ENCODE data around the gene LSS.
"Not testable (repeated sequence)": the region's sequence is repeated elsewhere in the genome, so short reads cannot be mapped to it uniquely, and the experiment has no call there.

LSS gene

GRCh38 chr21:46144464-46145070 lies 84.0 kb downstream of the LSS start:
- no peak overlapping the region for H2AFZ ChIP-seq (ENCODE audit: low read length)
- TF ChIP-seq EZH2 (optimal IDR thresholded peaks at IDR 0.05; ENCODE audit: low read depth, low read length) = no peak
- no peak for TF ChIP-seq CTCF (IDR thresholded peaks at IDR 0.05; ENCODE audit: low read length)
- TF ChIP-seq EZH2phosphoT487 (IDR thresholded peaks at IDR 0.05; ENCODE audit: low read length) = no peak
- H3K79me2 ChIP-seq (ENCODE audit: low read length) = no peaks in the 10 kb centered on the region
- H3K4me3 ChIP-seq (ENCODE audit: low read length) = no peak overlapping the region
- no peaks in the 10 kb centered on the region for H3K9me2 ChIP-seq (replicated peaks; ENCODE audit: insufficient read depth, low read length)
- H3K27ac ChIP-seq (ENCODE audit: low read length) = no peak overlapping the region
- no peaks in the 10 kb centered on the region for H3K4me1 ChIP-seq (ENCODE audit: low read length)
- no peaks in the 10 kb centered on the region for H4K20me1 ChIP-seq (ENCODE audit: insufficient read depth, low read length)
- no peak for DNase-seq
- no peak overlapping the region for H3K4me2 ChIP-seq (ENCODE audit: low read depth, low read length)
- H3K9ac ChIP-seq (ENCODE audit: low read length) = no peak overlapping the region
- H3K27me3 ChIP-seq (replicated peaks; ENCODE audit: insufficient read depth, low read length) = peaks cover 47% of the 10 kb centered on the region
- H3F3A ChIP-seq (ENCODE audit: insufficient read depth, low read length) = no peaks in the 10 kb centered on the region
- H3K36me3 ChIP-seq (replicated peaks; ENCODE audit: insufficient read depth, low read length) = no peaks in the 10 kb centered on the region
- no peaks in the 10 kb centered on the region for H3K9me3 ChIP-seq (replicated peaks; ENCODE audit: insufficient read depth, low read length)

DNA sequence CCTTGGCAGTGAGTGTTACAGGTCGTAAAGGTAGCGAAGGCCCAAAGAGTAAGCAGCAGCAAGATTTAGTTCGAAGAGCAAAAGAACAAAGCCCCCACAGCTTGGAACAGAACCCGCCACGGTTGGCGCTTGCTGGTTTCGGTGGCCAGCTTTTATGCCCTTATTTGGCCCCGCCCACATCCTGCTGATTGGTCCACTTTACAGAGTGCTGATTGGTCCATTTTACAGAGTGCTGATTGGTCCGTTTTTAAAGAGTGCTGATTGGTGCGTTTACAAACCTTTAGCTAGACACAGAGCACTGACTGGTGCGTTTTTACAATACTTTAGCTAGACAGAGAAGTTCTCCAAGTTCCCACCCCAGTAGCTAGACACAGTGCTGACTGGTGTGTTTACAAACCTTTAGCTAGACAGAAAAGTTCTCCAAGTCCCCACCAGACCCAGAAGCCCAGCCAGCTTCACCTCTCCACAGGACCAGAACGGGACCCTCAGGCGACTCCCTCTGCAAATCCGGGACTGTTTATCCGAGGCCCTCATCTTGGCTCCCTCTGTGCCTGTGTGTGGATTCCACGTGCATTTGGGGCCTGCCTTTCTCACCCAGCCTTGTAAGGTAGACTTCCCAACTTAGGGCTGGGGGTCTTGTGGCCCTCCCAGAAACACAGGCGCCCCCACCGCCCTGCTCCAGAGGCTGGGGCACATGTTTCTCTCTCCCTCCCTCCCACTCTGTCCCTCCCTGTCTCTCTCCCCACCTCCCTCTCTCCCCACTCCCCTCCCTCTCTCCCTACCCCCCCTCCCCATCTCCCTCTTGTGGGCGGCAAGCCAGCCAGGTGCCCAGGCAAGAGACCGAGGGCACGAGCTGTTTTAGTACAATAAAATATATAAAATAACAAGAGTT lies 85.7 kb downstream of the LSS start:
- Histone ChIP-seq H2AFZ (ENCODE audit: low read length) (no peak overlapping the region), H3K36me3 (replicated peaks; ENCODE audit: insufficient read depth, low read length) (no peaks in the 10 kb centered on the region), H3K9ac (ENCODE audit: low read length) (no peak overlapping the region), H3K27ac (ENCODE audit: low read length) (no peak overlapping the region), H3K4me1 (ENCODE audit: low read length) (no peaks in the 10 kb centered on the region), H3K79me2 (ENCODE audit: low read length) (no peaks in the 10 kb centered on the region), H3K4me2 (ENCODE audit: low read depth, low read length) (no peak overlapping the region), H3K27me3 (replicated peaks; ENCODE audit: insufficient read depth, low read length) (peaks cover 47% of the 10 kb centered on the region), H3K4me3 (ENCODE audit: low read length) (no peak overlapping the region), H3K9me3 (replicated peaks; ENCODE audit: insufficient read depth, low read length) (no peaks in the 10 kb centered on the region), H3K9me2 (replicated peaks; ENCODE audit: insufficient read depth, low read length) (no peaks in the 10 kb centered on the region), H4K20me1 (ENCODE audit: insufficient read depth, low read length) (no peaks in the 10 kb centered on the region), H3F3A (ENCODE audit: insufficient read depth, low read length) (no peaks in the 10 kb centered on the region)
- TF ChIP-seq EZH2phosphoT487 (IDR thresholded peaks at IDR 0.05; ENCODE audit: low read length) (no peak), EZH2 (optimal IDR thresholded peaks at IDR 0.05; ENCODE audit: low read depth, low read length) (no peak), CTCF (IDR thresholded peaks at IDR 0.05; ENCODE audit: low read length) (no peak)
- DNase-seq = no peak

DNA sequence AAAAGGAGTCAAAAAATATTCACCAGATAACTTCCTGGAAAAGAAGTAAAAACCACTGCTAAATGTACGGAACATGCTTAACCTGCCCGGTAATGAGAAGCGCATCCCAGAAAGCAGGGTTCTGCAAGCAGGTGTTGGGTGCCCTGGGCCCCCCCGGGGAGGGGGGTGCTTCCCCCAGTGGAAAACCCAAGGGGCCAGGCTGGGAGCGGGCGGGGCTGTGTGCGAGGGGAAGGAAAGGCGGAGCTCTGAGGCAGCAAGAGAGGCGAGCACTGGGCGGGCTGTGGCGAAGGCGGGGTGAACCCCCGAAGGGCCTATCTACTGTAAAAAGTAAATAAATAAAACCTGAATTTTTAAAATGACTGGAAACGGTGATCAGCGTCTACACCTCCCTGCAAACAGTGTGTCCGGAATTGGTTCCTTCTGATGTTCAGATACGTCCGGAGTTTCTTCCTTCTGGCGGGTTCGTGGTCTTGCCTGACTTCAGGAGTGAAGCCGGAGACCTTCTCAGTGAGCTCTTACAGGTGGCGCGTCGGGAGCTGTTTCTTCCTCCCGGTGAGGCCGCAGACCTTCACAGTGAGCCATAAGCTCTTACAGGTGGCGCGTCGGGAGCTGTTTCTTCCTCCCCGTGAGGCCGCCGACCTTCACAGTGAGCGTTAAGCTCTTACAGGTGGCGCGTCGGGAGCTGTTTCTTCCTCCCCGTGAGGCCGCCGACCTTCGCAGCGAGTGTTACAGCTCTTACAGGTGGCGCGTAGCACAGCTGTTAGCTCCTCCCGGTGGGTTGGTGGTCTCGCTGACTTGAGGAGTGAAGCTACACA lies 86.6 kb downstream of the LSS start:
- Histone ChIP-seq H4K20me1 (ENCODE audit: insufficient read depth, low read length) (no peaks in the 10 kb centered on the region), H3K4me2 (ENCODE audit: low read depth, low read length) (no peak overlapping the region), H3K27me3 (replicated peaks; ENCODE audit: insufficient read depth, low read length) (peaks cover 54% of the 10 kb centered on the region), H3K79me2 (ENCODE audit: low read length) (no peaks in the 10 kb centered on the region), H3F3A (ENCODE audit: insufficient read depth, low read length) (no peaks in the 10 kb centered on the region), H3K4me3 (ENCODE audit: low read length) (no peak overlapping the region), H3K36me3 (replicated peaks; ENCODE audit: insufficient read depth, low read length) (no peaks in the 10 kb centered on the region), H3K27ac (ENCODE audit: low read length) (no peak overlapping the region), H3K9me3 (replicated peaks; ENCODE audit: insufficient read depth, low read length) (no peaks in the 10 kb centered on the region), H3K4me1 (ENCODE audit: low read length) (no peaks in the 10 kb centered on the region), H2AFZ (ENCODE audit: low read length) (no peak overlapping the region), H3K9ac (ENCODE audit: low read length) (no peak overlapping the region), H3K9me2 (replicated peaks; ENCODE audit: insufficient read depth, low read length) (no peaks in the 10 kb centered on the region)
- DNase-seq = no peak
- TF ChIP-seq EZH2phosphoT487 (IDR thresholded peaks at IDR 0.05; ENCODE audit: low read length) (no peak), EZH2 (optimal IDR thresholded peaks at IDR 0.05; ENCODE audit: low read depth, low read length) (no peak), CTCF (IDR thresholded peaks at IDR 0.05; ENCODE audit: low read length) (no peak)

DNA sequence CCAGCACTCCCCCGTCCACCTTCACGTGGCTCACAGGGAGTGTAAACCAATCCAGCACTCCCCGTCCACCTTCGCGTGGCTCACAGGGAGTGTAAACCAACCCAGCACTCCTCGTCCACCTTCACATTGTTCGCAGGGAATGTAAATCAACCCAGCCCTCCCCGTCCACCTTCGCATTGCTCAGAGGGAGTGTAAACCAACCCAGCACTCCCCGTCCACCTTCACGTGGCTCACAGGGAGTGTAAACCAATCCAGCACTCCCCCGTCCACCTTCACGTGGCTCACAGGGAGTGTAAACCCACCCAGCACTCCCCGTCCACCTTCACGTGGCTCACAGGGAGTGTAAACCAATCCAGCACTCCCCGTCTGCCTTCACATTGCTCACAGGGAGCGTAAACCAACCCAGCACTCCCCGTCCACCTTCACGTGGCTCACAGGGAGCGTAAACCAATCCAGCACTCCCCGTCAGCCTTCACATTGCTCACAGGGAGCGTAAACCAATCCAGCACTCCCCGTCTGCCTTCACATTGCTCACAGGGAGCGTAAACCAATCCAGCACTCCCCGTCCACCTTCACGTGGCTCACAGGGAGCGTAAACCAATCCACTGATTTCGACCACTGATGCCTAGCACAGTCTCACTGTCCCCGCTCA lies 88.1 kb downstream of the LSS start:
- not testable (repeated sequence) for H3K9me2 ChIP-seq (replicated peaks; ENCODE audit: insufficient read depth, low read length); H3K27ac ChIP-seq (ENCODE audit: low read length); H3K9ac ChIP-seq (ENCODE audit: low read length); H3K79me2 ChIP-seq (ENCODE audit: low read length); H3K4me3 ChIP-seq (ENCODE audit: low read length); H2AFZ ChIP-seq (ENCODE audit: low read length); H3K4me1 ChIP-seq (ENCODE audit: low read length); H3K36me3 ChIP-seq (replicated peaks; ENCODE audit: insufficient read depth, low read length); H3F3A ChIP-seq (ENCODE audit: insufficient read depth, low read length); DNase-seq; H4K20me1 ChIP-seq (ENCODE audit: insufficient read depth, low read length); H3K9me3 ChIP-seq (replicated peaks; ENCODE audit: insufficient read depth, low read length); H3K4me2 ChIP-seq (ENCODE audit: low read depth, low read length)
- H3K27me3 ChIP-seq (replicated peaks; ENCODE audit: insufficient read depth, low read length) = peaks cover 66% of the 10 kb centered on the region

All from MM.1S (cell line).